Hematopoietic multipotent progenitor cell treated with erythropoietin and hydrocortisone succinate and interleukin-3 and kit ligand, for 4 days (in vitro differentiated cells): ENCODE data around the gene TAGLN2.
"Not testable (repeated sequence)": the region's sequence is repeated elsewhere in the genome, so short reads cannot be mapped to it uniquely, and the experiment has no call there.

Source experiments
- DNase-seq: peaks from one replicate; pipeline ENCODE4 v3.0.0-alpha.2; 2015

Gene TAGLN2

DNA sequence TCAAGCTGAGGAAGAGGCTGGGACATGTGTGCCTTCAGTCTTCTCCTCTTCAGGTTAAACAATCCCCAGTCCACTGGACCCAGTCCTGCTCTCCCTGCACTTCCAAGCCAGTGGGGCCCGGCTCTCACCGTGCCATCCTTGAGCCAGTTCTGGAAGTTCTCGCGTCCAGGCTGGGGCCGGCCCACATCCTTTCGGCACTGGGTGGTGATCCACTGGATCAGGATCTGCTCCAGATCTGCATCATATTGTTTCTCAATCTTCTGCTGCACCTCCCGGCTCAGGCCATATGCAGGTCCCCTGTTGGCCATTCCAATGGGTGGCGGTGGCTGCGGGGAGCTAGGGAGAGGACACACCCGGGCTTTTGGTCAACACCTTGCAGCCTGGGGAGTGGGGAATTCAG lies 5.1 kb downstream of the TAGLN2 start:
- DNase-seq, result no peak

DNA sequence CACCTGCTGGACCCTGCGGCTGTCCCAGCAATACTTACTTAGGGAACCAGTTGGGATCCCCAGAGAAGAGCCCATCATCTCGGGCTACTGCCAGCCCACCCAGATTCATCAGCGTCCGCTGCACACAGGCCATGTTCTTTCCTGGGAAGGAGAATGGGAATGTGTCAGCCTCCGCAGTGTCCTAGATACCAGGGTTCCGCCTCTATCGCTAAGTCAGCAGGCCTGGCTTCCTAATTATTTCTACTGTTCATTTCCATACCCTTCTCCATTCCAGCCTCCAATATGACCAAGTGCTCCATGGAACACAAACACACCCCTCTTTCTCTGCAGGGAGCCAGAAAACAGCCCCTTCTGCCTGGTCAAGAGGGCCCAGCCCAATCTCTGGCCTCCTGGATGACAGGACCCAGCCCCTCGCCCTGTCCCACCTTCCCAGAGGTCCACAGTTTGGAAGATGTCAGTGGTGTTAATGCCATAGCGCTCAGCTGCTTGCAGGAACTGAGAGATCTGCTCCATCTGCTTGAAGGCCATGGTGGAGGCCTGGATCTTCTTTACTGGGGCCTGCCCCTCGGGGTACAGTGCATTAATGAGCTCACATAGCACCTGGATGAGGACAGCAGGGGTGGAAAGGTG lies 6.0 kb downstream of the TAGLN2 start:
- DNase-seq, result no peak

DNA sequence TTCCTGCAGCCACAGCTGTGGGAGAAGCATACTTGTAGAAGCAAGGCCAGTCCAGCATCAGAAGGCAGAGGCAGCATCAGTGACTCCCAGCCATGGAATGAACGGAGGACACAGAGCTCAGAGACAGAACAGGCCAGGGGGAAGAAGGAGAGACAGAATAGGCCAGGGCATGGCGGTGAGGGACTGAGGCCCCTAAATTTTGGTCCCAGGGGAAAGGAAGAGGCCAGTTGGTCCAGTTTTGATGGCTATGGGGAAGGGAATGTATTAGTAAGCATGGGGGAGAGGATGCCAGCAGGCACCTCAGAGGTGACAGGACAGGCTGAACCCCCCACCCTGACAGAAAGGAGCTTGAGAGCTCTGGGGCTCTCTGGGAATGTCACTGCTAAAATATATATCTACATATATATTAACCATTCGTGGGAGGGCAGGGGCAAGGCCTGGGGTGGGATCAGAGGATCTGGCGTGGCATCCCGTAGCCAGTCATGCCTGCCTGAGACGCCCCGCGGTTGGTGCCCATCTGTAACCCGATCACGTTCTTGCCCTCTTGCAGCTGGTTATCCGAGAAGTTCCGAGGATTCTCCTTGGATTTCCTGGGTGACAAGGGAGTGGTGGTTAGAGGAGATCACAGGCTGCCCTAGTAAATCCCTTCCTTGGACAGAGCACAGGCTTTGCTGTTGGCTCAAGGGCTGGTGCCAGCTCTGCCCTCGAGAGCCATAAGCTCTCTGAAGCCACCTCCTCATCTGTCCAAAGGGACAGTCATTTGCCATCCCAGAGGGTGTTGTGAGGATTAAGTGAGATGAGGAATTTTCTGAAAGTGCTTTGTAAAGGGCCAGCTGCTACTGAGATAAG lies 6.7 kb downstream of the TAGLN2 start:
- no peak for DNase-seq

DNA sequence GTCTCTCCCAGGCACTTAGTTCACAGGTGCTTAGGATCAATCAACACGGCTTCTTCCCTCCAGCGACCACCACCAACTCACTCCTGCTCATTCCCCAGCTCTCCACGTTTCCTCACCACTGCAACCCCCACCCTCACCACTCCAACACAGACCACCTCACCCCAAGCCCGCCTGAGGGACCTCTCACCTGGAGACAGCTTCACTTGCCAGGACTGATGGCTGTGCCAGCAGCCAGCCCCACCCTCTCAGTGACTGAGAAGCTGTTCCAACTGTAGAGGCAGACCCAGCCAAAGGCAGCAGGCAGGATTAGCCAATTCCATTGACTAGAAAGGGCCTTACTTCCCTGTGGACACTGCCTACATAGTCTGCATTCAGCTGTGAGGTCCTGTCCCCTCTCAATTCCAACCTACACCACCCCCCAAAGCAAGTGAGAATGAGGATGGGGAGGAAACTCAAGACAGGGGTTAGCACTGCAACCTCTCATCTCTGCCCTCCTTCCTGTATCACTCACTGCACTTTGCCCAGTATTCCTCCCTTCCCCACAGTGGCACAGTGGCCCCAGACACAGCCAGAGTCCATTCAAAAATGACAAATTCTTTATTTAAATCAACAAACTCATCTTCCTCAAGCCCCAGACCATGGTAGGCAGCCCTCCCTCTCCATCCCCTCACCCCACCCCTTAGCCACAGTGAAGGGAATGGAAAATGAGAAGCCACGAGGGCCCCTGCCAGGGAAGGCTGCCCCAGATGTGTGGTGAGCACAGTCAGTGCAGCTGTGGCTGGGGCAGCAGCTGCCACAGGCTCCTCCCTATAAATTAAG lies 7.6 kb downstream of the TAGLN2 start:
- peak; percentile 61 for DNase-seq

DNA sequence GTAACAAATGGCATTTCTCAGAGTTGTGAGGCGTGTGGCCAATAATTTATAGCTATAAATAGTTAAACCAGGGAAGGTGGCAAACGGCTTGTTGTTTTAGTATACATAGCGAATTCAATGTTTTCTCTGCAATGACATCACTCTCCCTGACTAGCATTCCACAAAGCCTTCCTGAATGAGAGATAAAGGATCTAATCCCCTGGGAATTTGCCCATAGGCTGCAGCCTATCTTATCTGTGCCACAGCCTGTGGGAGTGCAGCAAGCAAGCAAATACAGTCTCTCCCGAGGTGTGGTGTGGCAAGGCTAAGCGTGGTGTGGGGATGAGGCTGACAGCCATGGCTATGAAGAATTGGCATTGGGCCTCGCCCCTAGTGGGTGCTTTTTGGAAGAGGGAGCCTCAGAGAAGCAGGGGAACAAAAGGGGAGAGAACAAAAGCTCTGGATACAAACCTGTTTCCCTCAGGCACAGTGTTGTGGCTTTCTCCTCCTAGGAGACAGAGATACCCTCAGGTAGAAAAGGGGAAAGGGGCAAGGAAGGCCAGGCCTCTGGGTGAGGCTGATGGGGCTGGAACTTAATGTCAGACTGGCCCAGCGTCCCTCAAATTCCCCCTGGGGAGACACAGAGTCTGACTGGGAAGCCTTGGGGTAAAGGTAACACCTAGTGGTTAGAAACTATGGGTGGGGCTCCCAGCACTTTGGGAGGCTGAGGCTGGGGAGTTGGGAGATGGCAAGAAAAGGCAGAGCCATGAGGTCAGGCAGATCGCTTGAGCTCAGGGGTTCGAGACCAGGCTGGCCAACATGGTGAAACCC lies 8.9 kb downstream of the TAGLN2 start:
- DNase-seq, result no peak

DNA sequence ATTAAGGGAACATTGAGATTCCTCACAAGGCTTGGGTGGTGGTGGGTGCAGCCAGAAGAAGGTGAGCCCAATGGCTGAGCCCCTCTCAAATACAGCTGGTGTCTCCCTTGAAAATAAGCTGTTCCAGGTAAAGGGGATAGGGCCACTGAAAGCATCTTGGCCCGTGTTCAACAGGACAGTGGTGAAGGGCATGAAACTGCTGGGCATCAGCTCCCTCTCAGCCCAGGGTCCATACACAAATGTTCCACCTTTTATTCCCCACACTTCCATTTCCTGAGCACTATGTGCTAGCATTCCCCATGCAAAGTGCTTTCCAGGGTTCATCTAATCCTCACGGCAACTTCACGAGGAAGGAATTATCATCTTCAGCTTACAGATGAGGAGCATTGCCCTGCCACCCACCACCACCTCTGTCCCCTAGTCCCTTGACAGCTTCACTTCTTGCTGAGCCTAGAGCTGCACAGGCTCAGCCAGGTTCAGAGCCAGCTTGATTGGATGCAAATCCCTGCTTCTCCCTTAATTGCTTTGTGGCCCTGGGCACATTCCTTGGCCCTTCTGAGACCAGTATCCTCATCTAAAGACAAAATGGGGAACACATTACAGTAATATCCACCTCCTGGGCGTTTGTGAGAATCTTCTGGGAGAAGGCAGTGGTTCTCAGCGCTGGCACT lies 9.6 kb downstream of the TAGLN2 start:
- DNase-seq, result no peak

DNA sequence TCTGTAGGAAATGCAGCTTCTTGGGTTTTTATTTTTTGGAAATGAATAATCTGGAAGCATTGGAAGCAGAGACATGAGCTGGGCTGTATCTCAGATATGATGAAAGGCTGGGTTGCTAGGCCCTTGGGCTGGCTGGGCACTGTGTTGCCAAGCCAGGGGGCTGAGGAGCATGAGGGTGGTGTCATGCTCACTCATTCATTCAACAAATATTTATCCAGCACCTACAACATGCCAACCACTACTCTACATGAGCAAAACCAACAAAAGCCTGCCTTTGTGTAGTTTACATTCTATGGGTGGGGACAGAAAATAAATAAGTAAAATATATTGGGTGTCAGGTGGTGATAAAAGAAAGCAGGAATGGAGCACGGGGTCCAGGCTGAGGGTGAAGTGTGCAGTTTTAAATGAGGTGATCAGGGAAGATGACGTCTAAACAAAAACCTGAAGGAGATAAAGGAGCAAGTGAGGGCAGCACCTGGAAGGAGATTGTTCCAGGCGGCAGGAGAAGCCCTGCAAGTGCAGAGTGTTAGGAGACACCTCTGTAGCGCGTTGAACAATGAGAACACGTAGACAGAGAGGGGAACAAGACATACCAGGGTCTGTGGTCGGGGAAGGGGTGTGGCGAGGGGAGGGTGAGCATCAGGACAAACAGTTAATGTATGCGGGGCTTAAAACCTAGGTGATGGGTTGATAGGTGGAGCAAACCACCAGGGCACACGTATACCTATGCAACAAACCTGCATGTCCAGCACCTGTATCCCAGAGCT lies 10.9 kb downstream of the TAGLN2 start:
- DNase-seq, result no peak

DNA sequence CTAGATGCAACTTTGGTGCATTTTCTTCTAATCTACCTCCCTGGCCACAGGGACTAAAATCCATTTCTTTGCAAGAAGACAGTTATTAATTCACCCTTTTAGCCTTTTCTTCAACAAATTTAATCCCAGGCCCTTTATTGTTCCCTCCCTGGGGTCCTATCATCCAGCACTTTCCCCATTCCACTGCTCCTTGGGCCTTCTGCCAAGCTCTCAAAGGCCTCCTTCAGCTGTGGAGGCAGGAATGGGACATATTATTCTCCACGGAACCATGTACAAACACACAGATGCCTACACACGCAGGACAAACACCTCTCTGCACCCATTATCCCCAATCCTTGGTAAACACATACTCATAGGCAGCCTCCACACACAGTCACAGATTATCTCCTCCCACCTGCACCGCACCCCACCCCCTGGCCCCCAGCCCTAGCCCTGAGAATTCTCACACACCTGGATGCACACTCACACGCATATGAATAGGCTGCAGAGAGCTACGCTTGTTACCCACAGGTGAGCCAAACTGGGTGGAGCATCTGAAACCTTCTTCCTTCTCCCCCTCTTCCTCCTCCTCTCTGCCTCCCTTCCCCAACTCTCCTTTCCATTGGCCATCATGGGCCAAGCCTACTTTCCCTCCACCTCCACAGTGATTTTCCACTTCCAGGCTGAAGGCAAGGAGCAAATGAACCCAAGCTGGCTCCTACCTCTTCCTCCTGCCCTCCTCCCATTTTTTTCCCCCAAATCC lies 11.7 kb downstream of the TAGLN2 start:
- DNase-seq, result no peak

DNA sequence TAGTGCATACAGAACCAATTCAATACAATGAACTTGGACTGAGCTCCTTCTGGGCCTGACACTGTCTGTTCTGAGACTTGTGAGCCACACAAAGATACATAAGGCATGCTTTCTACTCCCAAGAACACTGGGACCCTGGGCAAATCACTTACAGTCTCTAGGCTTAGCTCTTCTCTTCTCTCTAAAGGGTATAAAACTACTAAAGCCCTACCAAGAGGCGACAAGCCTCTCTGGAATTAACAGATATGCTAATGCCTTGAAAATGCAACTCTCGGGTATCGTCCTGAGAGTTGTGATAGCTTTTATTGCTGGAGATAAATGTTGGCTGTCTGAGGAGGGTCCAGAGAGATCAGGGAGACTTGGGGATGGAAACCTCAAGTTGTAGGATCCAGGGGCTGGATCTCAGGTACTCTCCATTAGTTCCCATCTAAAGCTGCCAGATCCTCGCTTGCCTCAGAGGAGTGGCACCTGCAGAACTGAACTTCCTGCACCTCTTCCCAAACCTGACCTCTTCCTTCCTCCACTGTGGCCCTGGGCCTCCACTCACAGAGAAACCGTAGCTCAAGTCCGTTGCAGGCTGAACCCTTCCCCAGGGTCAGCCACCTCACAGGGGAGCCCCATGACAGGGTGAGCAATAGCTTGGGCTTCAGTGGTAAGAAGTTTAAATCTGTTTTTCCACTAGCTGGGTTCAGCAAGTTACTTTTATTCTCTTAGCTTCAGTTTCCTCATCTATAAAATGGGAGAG lies 13.8 kb downstream of the TAGLN2 start:
- DNase-seq, result peak; percentile 55

DNA sequence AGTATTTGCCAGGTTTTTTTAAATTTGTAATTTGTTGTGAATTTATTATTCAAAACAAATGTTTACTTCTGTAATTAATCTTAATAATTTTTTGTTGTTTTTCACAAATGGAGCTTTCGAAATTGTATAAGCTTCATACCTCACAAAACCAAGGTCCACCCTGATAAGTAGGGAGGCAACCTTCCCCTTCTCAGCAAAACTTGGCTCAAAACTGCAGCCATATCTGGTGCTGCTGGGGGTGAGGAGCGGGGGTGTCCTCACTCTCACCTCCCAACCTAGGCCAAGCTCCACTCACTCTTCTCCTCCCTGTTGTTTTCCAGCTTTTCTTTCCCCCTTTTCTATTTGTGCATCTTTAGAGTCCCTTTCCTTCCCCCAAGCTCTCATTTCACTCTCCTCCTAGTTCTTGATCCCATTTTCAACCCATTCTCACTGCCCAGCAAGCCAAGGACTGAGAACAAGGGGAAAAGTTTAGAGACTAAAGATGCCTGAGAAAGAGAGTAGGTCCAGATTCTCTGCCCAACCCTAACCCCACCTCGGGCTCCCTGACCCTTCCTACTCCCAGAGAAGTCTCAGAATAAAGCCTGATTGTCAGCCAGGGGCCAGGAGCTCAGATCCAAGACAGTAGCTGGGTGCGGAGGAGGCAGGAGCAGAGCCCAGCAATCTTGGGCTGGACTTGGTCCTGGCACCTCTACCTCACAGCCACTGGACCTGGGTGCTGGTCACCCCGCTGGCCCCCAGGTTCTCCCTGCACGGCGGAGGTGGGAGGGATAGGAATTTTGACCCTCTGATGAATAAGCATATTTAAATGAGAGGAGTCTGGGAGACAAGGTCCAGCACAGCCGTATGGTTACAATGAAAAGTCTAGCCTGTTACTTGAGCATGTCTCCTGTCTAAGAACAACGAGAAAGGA lies 17.0 kb downstream of the TAGLN2 start:
- DNase-seq, result peak; percentile 54

DNA sequence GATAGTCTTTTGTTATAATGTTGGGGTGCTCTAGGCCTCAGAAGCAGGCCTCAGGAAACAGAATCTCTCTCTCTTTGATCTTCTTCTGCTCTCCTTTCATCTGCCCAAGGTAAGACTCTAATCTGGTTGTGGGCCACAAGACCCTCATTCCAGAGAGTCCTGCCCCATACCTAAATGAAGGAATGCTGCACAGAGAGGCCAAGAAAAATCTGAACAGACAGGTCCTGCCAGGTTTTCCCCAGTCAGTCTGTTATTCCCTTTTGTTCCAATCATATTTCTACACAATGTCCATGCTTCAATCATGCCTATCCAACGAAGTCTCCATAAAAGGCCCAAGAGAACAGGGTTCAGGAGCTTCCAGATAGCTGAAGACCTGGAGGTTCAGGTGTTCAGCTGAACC lies 18.3 kb downstream of the TAGLN2 start:
- no peak for DNase-seq

DNA sequence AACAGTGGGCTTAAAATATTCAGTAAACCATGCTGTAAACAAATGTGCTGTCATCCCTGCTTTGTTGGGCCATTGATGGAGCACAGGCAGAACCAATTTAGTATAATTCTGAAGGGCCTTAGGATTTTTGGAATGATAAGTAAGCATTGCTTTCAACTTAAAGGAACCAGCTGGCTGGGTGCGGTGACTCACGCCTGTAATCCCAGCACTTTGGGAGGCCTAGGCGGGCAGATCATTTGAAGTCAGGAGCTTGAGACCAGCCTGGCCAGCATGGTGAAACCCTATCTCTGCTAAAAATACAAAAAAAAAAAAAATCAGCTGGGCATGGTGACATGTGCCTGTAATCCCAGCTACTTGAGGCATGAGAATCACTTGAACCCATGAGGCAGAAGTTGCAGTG lies 21.3 kb downstream of the TAGLN2 start:
- not testable (repeated sequence) for DNase-seq

DNA sequence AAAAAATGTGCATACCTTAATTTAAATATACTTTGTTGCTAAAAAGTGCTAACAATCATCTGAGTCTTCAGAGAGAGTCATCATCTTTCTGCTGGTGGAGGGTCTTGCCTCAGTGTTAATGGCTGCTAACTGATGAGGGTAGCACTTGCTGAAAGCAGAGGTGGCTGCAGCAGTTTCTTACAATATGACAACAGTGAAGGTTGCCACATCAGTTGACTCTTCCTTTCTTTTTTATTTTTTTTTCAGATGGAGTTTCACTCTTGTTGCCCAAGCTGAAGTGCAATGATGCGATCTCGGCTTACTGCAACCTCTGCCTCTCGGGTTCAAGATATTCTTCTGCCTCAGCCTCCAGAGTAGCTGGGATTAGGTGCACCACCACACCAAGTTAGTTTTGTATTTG lies 22.8 kb downstream of the TAGLN2 start:
- DNase-seq, result no peak

DNA sequence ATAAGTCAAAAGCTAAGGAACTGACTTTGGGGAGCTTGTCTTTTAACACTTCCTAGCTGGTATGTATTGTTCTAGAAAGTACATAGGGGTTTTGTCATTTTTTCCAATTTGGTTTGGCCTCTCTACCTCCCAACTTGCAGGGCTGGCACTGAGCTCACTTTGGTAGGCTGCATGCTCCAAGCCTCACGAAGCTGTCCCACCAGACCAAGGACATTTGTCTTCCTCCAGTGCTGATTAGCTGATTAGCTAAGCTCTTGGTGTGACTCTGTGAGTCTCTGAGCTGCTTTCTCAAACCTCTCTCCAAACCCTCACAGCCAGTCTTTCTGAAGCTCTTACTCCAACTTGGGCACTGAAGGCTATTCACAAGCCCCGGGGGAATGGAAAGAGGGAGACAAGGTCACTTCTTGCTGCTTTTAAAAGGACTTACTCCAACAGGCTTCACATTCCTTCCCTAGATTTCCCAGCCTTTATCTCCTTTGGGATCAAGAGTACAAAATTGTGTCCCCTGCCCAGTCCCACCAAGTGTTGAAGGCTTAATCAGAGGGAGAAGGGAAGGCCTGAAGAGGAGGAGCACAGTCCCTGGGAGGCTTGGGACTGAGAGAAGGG lies 24.4 kb downstream of the TAGLN2 start:
- peak; percentile 45 for DNase-seq

DNA sequence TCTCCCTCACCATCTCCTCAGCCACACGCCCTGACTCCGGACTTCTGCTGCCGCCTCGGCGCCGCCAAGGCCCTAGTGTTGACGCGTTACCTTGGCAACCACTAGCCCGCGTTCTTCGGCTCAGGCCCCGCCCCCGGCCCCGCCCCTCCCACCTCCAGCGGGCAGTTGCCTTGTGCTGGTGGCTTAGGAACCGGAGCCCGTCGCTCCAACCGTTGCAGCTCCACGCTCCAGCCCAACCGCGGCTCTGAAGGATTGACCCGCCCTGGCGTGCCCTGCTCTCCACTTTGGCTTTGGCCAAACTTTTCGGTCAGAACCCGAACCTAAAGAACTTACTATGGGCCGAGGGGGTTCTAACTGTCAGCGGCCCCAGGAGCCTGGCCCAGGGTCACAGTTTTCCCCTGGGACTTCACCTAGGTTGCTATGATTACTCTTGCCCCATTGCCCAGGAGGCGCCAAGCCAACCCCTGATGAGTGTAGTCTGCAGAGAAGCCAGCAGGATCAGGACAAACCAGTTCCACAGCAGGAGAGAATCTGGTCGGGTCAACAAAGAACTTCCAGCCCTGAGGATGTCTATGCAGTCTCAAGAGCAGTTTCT lies 25.1 kb downstream of the TAGLN2 start, which contains the start of gene CFAP45:
CFAP45 (minus strand) TSS at position 80 of the 595 bp plus-strand sequence; CDS start at position 13, 67 bp downstream.
- DNase-seq, result peak; percentile 93

DNA sequence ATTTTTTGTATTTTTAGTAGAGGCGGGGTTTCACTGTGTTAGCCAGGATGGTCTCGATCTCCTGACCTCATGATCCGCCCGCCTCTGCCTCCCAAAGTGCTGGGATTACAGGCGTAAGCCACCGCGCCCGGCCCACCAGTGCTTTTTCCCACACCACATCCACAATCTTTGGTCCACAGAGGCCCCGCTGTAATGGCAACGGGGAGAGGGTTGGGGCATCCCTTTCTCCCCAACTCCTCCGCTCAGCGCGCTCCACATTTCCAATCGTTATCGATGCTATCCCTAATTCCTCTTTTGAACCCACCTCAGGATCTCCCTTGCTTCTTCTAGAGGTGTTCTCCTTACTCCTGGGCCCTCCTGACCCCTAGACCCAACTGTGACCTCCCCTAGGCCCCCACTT lies 25.7 kb downstream of the TAGLN2 start:
- not testable (repeated sequence) for DNase-seq

DNA sequence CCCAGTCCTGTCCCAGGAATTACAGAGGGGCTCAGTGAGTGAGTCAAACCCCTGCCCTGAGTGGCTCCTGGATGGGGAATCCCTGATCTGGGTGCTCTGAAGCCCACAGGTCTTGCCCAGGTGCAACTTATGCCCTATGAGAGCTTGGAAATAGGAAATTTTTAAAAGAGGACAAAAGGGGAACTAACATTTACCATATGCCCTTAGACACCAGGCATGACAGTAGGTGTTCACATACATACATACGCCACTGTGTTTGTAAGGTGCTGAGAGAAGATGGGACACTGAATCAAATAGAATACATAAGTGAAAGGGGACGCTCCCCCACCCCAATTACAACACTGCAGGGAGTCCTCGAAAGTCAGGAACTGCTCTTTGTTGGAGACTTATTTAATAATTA lies 26.8 kb downstream of the TAGLN2 start:
- DNase-seq, result peak; percentile 45

DNA sequence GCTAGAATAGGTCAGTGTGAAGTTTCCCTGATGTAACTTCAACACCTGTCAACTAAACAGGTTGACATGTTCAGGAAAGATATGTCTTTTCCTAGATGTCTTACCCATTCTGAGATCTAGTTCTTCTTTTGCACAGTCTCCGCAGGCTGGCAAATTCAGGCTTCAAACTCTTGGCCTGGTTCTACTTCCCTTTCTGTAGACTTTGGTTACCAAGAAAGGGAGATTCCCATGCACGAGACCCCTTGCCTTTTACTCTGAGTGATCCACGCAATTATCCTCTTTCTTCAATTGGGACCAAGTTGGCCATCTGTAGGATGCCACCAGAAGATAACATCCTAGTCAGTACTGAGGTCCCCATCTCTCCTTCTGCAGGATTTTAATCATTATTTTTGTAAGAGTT lies 27.3 kb downstream of the TAGLN2 start:
- DNase-seq, result peak; percentile 51
